HepG2 (cell line): Measurements from ENCODE around the gene CEP20. TPM values are rescaled to one million over a fixed set of nuclear protein-coding genes. Genes with fewer than 3 reads are reported as not detected.

Source experiments
- AGO2 ChIP-seq: fragments of 200-400 bp; formaldehyde crosslinking; optimal IDR thresholded peaks from 2 replicates; pipeline ENCODE3; 2017; ENCODE audit warnings: mild to moderate bottlenecking, low read depth, low read length, moderate library complexity
- BHLHE40 ChIP-seq: IDR thresholded peaks from 2 replicates; pipeline ENCODE4 v1.6.1; 2011; ENCODE audit warnings: low read length, improper control_type of control experiment
- CBX2 ChIP-seq, 2 experiments: fragments of 200-600 bp in 1 of 2; sonication (generic); formaldehyde crosslinking in 1 of 2; IDR thresholded peaks; 2 replicates each; pipeline versions ENCODE4 v1.7.0 to v1.8.1; 2018 to 2022; ENCODE audit warnings: low read depth in 2 of 2, low read length in 1 of 2, mild to moderate bottlenecking in 1 of 2, missing genetic modification reagents in 1 of 2
- FOSL1 ChIP-seq: sonication (generic); formaldehyde crosslinking; IDR thresholded peaks from 2 replicates; pipeline ENCODE4 v1.9.0; 2021; ENCODE audit warnings: missing genetic modification reagents, borderline replicate concordance
- HNF4G ChIP-seq, 2 experiments: sonication (generic) in 1 of 2; formaldehyde crosslinking in 1 of 2; IDR thresholded peaks; 2 replicates each; pipeline versions ENCODE4 v1.4.0 to v1.6.1; 2011 to 2020; ENCODE audit warnings: borderline replicate concordance in 2 of 2, low read depth in 2 of 2, mild to moderate bottlenecking in 2 of 2, low read length in 1 of 2, missing genetic modification reagents in 1 of 2, moderate library complexity in 1 of 2
- JARID2 ChIP-seq: sonication (generic); formaldehyde crosslinking; IDR thresholded peaks from 2 replicates; pipeline ENCODE4 v1.8.1; 2023; ENCODE audit warnings: missing genetic modification reagents, inconsistent platforms; ENCODE audit not compliant: insufficient replicate concordance
- MEF2D ChIP-seq: sonication (generic); formaldehyde crosslinking; IDR thresholded peaks from 2 replicates; pipeline ENCODE4 v1.5.1; 2020; ENCODE audit warnings: mild to moderate bottlenecking, missing genetic modification reagents
- MTF1 ChIP-seq: sonication (generic); formaldehyde crosslinking; IDR thresholded peaks from 2 replicates; pipeline ENCODE4 v1.5.0; 2020; ENCODE audit warnings: missing genetic modification reagents
- POLR2AphosphoS2 ChIP-seq: IDR thresholded peaks from 2 replicates; pipeline ENCODE4 v1.6.1; 2011; ENCODE audit warnings: low read depth, low read length, improper control_type of control experiment
- SRSF9 ChIP-seq: fragments of 200-400 bp; formaldehyde crosslinking; IDR thresholded peaks from 2 replicates; pipeline ENCODE4 v1.6.1; 2018; ENCODE audit warnings: borderline replicate concordance, mild to moderate bottlenecking, low read depth, low read length; ENCODE audit not compliant: insufficient read depth, poor library complexity, severe bottlenecking
- SRY ChIP-seq: sonication (generic); formaldehyde crosslinking; IDR thresholded peaks from 2 replicates; pipeline ENCODE4 v1.8.0; 2022; ENCODE audit warnings: mild to moderate bottlenecking, missing genetic modification reagents
- TBX2 ChIP-seq: sonication (generic); formaldehyde crosslinking; IDR thresholded peaks from 2 replicates; pipeline ENCODE4 v1.5.0; 2020; ENCODE audit warnings: missing genetic modification reagents, mild to moderate bottlenecking, borderline replicate concordance
- THYN1 ChIP-seq: sonication (generic); formaldehyde crosslinking; IDR thresholded peaks from 2 replicates; pipeline ENCODE4 v1.8.1; 2023; ENCODE audit warnings: low read depth, mild to moderate bottlenecking, moderate library complexity, missing genetic modification reagents, borderline replicate concordance
- ZFP36 ChIP-seq: fragments of 150-350 bp; IDR thresholded peaks from 2 replicates; pipeline ENCODE4 v1.6.1; 2018; ENCODE audit warnings: borderline replicate concordance, low read length, low read depth; ENCODE audit not compliant: partially characterized antibody
- ZIK1 ChIP-seq: sonication (generic); formaldehyde crosslinking; IDR thresholded peaks from 2 replicates; pipeline ENCODE4 v1.5.0; 2020; ENCODE audit warnings: mild to moderate bottlenecking, low read depth, missing genetic modification reagents, borderline replicate concordance
- ZMYM4 ChIP-seq: sonication (generic); formaldehyde crosslinking; IDR thresholded peaks from 2 replicates; pipeline ENCODE4 v1.8.1; 2023; ENCODE audit warnings: mild to moderate bottlenecking, missing genetic modification reagents
- ZNF205 ChIP-seq: IDR thresholded peaks from 2 replicates; pipeline ENCODE4 v1.6.1; 2018; ENCODE audit warnings: missing biosample characterization, missing genetic modification reagents
- ZNF292 ChIP-seq: sonication (generic); formaldehyde crosslinking; IDR thresholded peaks from 2 replicates; pipeline ENCODE4 v1.8.1; 2022; ENCODE audit warnings: mild to moderate bottlenecking, low read depth, missing genetic modification reagents, borderline replicate concordance
- ZNF367 ChIP-seq: sonication (generic); formaldehyde crosslinking; IDR thresholded peaks from 2 replicates; pipeline ENCODE4 v1.4.0; 2020; ENCODE audit warnings: missing genetic modification reagents, borderline replicate concordance
- ZNF546 ChIP-seq: sonication (generic); formaldehyde crosslinking; conservative IDR thresholded peaks from 2 replicates; pipeline ENCODE4 v1.8.1; 2023; ENCODE audit warnings: mild to moderate bottlenecking, missing genetic modification reagents
- ZNF660 ChIP-seq: sonication (generic); formaldehyde crosslinking; IDR thresholded peaks from 2 replicates; pipeline ENCODE4 v1.5.1; 2020; ENCODE audit warnings: mild to moderate bottlenecking, low read depth, missing genetic modification reagents, borderline replicate concordance
- ZNF709 ChIP-seq: sonication (generic); formaldehyde crosslinking; IDR thresholded peaks from 2 replicates; pipeline ENCODE4 v1.5.0; 2020; ENCODE audit warnings: mild to moderate bottlenecking, missing genetic modification reagents
- ZNF737 ChIP-seq: sonication (generic); formaldehyde crosslinking; IDR thresholded peaks from 2 replicates; pipeline ENCODE4 v1.5.0; 2020; ENCODE audit warnings: missing genetic modification reagents, mild to moderate bottlenecking, borderline replicate concordance
- ZNF772 ChIP-seq: sonication (generic); formaldehyde crosslinking; IDR thresholded peaks from 2 replicates; pipeline ENCODE4 v1.5.0; 2020; ENCODE audit warnings: mild to moderate bottlenecking, missing genetic modification reagents
- ZZZ3 ChIP-seq: sonication (generic); formaldehyde crosslinking; IDR thresholded peaks from 2 replicates; pipeline ENCODE4 v1.4.0; 2020; ENCODE audit warnings: missing genetic modification reagents, mild to moderate bottlenecking, borderline replicate concordance
- polyA plus RNA-seq, 8 experiments: library from polyadenylated mRNA; depleted of rRNA in 3 of 8; stranded (reverse) in 7 of 8; unstranded in 1 of 8; fragments of >200 nt; fragmentation: Illumina TruSeq in 4 of 8; extraction: Trizol in 4 of 8; gene quantifications; 2 replicates each; pipeline versions ENCODE4 v1.2.1 to v1.2.3, GENCODE V29; 2011 to 2016; ENCODE audit warnings: low read depth in 4 of 8, missing spikeins in 1 of 8, mixed read lengths in 1 of 8; ENCODE audit not compliant: insufficient read depth in 1 of 8
- total RNA-seq, 5 experiments: library from RNA; depleted of rRNA; stranded (reverse); fragments of >200 nt; fragmentation: Illumina TruSeq; extraction: Trizol; gene quantifications; 2 replicates each; pipeline ENCODE4 v1.2.3, GENCODE V29; 2016; ENCODE audit warnings: low read depth in 1 of 5
- TF ChIP-seq, protein P1 (sequence below): IDR thresholded peaks from 2 replicates; pipeline ENCODE4 v1.6.1; 2016; ENCODE audit warnings: missing genetic modification reagents, missing compliant biosample characterization
- TF ChIP-seq, protein P2 (sequence below): sonication (generic); formaldehyde crosslinking; conservative IDR thresholded peaks from 2 replicates; pipeline ENCODE4 v1.8.1; 2023; ENCODE audit warnings: missing genetic modification reagents

Gene CEP20
- total and polyA plus RNA-seq, 2 of the 13 experiments (the other 11 are each of a cell fraction or from before 2014, with no cell fraction given), result 53.0 to 54.1 TPM

DNA sequence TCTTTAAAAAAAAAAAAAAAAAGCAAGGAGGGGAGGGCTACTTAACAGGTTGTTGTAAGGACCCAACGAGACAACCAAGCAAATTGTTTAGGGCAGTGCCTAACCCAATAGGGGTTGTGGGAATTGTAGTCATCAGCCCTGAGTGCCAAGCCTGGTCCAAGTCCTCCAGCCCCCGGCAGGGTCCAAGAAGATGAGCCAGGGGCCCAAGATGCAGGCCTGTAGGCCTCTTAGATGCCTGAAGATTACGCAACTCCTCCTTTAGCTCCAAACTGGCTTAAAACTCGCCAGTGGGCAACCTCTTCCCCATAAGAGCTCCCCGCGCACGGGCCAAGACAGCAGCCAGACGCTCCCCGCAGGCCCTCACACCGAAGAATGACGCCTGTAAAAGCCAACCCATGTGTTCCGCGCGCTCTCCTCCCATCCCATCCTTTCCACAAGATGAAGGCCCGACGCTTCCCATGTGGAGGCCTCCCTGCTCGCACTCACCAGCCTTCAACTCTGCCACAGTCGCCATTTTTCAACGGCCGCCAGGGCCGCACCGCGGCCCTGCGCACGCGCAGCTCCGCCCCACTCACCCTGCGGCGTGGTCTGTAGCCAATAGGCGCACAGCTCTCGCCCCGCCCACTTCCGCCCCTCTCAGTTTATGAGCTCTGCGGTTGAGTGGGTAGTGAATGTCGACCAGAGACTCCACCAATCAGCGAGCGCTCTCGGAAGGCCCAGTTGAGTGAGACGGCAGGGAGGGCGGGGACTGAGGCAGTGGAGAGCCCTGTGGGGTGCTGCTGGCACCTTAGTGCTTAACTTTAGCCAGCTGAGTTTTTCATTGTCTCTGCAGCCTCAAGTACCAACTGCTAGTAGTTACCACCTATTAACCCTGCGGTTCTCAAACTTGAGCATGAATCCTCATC lies at the start of gene CEP20 (continued):
- TF ChIP-seq MTF1, result no peak; the same call in 1 of the 2 replicates
- peak; percentile 11; the same call in 1 of the 2 replicates for TF ChIP-seq ZNF292
- TF ChIP-seq POLR2AphosphoS2, result no peak
- TF ChIP-seq SRY (CRISPR knock-in tag), result peak; percentile 87; the same call in 1 of the 2 replicates
- TF ChIP-seq FOSL1 (CRISPR knock-in tag), result no peak
- TF ChIP-seq AGO2, result peak; percentile 73
- TF ChIP-seq CBX2 (IDR thresholded peaks at IDR 0.05; ENCODE audit: low read depth, low read length), result no peak
- no peak for TF ChIP-seq CBX2 (CRISPR knock-in tag; IDR thresholded peaks at IDR 0.05; ENCODE audit: low read depth)
- peak; percentile 96 for TF ChIP-seq ZMYM4 (CRISPR knock-in tag)
- TF ChIP-seq, protein P1, sequence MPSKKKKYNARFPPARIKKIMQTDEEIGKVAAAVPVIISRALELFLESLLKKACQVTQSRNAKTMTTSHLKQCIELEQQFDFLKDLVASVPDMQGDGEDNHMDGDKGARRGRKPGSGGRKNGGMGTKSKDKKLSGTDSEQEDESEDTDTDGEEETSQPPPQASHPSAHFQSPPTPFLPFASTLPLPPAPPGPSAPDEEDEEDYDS (CRISPR knock-in tag), result peak; percentile 98
- TF ChIP-seq ZFP36, result no peak
- TF ChIP-seq TBX2 (CRISPR knock-in tag), result peak; percentile 51
- TF ChIP-seq THYN1 (CRISPR knock-in tag), result peak; percentile 84; the same call in 1 of the 2 replicates
- TF ChIP-seq ZNF709, result peak; percentile 34; the same call in 1 of the 2 replicates
- TF ChIP-seq, protein P2, sequence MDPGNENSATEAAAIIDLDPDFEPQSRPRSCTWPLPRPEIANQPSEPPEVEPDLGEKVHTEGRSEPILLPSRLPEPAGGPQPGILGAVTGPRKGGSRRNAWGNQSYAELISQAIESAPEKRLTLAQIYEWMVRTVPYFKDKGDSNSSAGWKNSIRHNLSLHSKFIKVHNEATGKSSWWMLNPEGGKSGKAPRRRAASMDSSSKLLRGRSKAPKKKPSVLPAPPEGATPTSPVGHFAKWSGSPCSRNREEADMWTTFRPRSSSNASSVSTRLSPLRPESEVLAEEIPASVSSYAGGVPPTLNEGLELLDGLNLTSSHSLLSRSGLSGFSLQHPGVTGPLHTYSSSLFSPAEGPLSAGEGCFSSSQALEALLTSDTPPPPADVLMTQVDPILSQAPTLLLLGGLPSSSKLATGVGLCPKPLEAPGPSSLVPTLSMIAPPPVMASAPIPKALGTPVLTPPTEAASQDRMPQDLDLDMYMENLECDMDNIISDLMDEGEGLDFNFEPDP, result no peak
- TF ChIP-seq JARID2 (CRISPR knock-in tag), result no peak
- TF ChIP-seq ZZZ3 (CRISPR knock-in tag), result peak; percentile 57; the same call in 1 of the 2 replicates
- 0 out of 2 replicates have a peak, but pooled peaks have one; percentile 42 for TF ChIP-seq ZNF205 (CRISPR knock-in tag)
- TF ChIP-seq HNF4G (IDR thresholded peaks at IDR 0.05; ENCODE audit: borderline replicate concordance, low read depth, low read length), result no peak
- TF ChIP-seq HNF4G (CRISPR knock-in tag; IDR thresholded peaks at IDR 0.05; ENCODE audit: borderline replicate concordance, low read depth), result no peak
- TF ChIP-seq ZNF737, result peak; percentile 91
- no peak for TF ChIP-seq ZNF367 (CRISPR knock-in tag)
- 0 out of 2 replicates have a peak, but pooled peaks have one; percentile 23 for TF ChIP-seq ZNF772 (CRISPR knock-in tag)
- no peak for TF ChIP-seq ZNF660 (CRISPR knock-in tag)
- TF ChIP-seq ZIK1 (CRISPR knock-in tag), result no peak
- TF ChIP-seq ZNF546, result no peak
- TF ChIP-seq SRSF9, result no peak
- TF ChIP-seq MEF2D (CRISPR knock-in tag), result no peak
- TF ChIP-seq BHLHE40, result peak; percentile 33; the same call in 1 of the 2 replicates
